BLaER1 (cell line): ENCODE measurements around the gene POTEF.
"Not testable (repeated sequence)": the region's sequence is repeated elsewhere in the genome, so short reads cannot be mapped to it uniquely, and the experiment has no call there.

Experiments
- H3K27ac ChIP-seq: shearing (Covaris generic); formaldehyde crosslinking; 2 replicates; pipeline ENCODE4 v1.8.1; 2022
- H3K27me3 ChIP-seq: shearing (Covaris generic); formaldehyde crosslinking; 2 replicates; pipeline ENCODE4 v1.8.1; 2022
- H3K36me3 ChIP-seq: shearing (Covaris generic); formaldehyde crosslinking; 2 replicates; pipeline ENCODE4 v1.8.1; 2022
- H3K4me1 ChIP-seq: shearing (Covaris generic); formaldehyde crosslinking; 2 replicates; pipeline ENCODE4 v1.8.1; 2022
- H3K4me2 ChIP-seq: shearing (Covaris generic); formaldehyde crosslinking; 2 replicates; pipeline ENCODE4 v1.8.1; 2022
- H3K4me3 ChIP-seq: shearing (Covaris generic); formaldehyde crosslinking; 2 replicates; pipeline ENCODE4 v1.8.1; 2022
- H3K9ac ChIP-seq: shearing (Covaris generic); formaldehyde crosslinking; 2 replicates; pipeline ENCODE4 v1.8.1; 2022
- H3K9me3 ChIP-seq: shearing (Covaris generic); formaldehyde crosslinking; 2 replicates; pipeline ENCODE4 v1.8.1; 2022
- H4K20me1 ChIP-seq: shearing (Covaris generic); formaldehyde crosslinking; 2 replicates; pipeline ENCODE4 v1.8.1; 2022
- Cebpa-rat ChIP-seq: shearing (Covaris generic); IDR thresholded peaks from 2 replicates; pipeline ENCODE4 v1.8.1; 2022

Gene POTEF

DNA sequence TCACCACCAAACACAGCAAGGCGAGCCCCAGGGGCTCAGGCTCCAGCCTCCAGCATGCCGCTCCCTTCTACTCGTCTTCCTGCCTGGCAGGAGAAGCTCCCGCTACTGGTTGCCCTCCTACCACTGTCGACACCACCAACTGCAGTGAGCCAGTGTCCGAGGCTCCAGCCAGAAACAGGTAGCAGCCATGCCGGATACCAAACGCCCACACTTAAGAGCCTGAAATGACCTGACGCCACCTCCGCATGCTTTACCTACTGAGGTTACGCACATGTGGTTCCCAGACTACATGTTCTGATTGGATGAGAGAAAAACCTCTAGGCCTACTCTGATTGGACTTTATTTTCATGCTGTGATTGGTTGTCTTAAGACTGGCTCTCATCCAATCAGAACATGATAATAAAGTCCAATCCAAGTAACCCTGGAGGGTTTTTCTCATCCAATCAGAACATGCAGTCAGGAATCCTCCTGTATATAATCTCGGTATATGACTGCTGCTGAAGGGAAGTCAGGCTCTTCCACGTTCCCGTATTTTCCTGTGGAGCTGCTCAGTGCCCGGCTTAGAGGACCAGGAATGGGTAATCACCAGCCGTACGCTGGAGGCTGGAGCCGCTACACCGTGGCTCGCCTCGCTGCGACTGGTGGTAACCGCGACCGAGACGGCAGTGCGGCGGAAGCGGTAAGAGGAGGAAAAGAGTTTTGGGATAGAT is at the start of gene POTEF:
POTEF (minus strand) TSS at position 103 of the 710 bp plus-strand sequence. CDS start 8,707 bp downstream, outside the sequence.
- not testable (repeated sequence) for H3K27me3 ChIP-seq, H3K4me1 ChIP-seq, H3K4me2 ChIP-seq, H3K27ac ChIP-seq, H3K9ac ChIP-seq, H3K36me3 ChIP-seq, H3K4me3 ChIP-seq, H4K20me1 ChIP-seq, H3K9me3 ChIP-seq

- H3K4me2 ChIP-seq, H3K9ac ChIP-seq, H3K9me3 ChIP-seq, H3K27ac ChIP-seq, H3K4me3 ChIP-seq, H3K4me1 ChIP-seq, H3K27me3 ChIP-seq: not testable (repeated sequence)
- Histone ChIP-seq H3K36me3 (peaks cover 92% of the 10 kb centered on the region), H4K20me1 (peaks cover 84% of the 10 kb centered on the region)
These were observed 45.8 kb upstream of the POTEF start for GRCh38 chr2:130174866-130175265.

DNA sequence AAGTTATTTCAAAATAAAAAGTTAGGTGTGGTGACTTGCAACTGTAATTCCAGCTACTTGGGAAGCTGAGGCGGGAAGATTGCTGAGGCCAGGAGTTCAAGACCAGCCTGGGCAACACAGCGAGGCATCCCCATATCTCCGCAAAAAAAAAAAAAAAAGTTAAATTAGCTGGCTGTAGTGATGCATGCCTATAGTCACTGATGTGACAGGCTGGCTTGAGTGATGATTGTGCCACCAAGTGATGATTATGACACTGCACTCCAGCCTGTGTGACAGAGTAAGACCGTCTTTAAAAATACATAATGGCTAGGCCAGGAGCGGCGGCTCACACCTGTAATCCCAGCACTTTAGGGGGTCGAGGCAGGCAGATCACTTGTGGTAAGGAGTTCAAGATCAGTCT is 40.9 kb upstream of the POTEF start:
- Histone ChIP-seq H3K27me3 (no peaks in the 10 kb centered on the region), H3K4me2 (no peak overlapping the region), H3K9me3 (no peaks in the 10 kb centered on the region), H4K20me1 (peaks cover 58% of the 10 kb centered on the region), H3K27ac (no peak overlapping the region), H3K4me3 (no peak overlapping the region), H3K4me1 (no peaks in the 10 kb centered on the region), H3K36me3 (peaks cover 100% of the 10 kb centered on the region), H3K9ac (no peak overlapping the region)
- TF ChIP-seq Cebpa-rat, result no peak

DNA sequence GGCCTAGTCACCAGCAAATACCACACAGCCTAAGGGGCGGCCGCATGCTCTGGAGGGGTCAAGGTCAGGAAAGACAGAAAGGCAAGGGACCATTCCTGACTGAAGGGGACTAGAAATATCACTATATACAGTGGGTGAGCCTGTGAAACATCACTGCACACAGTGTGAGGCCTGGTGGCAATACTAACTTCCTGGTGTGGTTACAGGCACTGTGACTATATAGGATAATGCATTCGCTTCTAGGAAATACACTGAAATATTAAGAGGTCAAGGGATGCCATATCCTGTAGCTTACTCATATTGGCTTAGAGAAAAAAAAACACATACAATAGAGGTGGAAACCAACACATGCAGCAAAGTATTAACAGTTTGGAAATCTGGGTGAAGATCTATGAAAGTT is 40.1 kb upstream of the POTEF start:
- H4K20me1 ChIP-seq, result peaks cover 52% of the 10 kb centered on the region

GRCh38 chr2:130166611-130167010 is 37.6 kb upstream of the POTEF start:
- H3K9me3 ChIP-seq, H3K4me2 ChIP-seq, H3K4me3 ChIP-seq, H3K27ac ChIP-seq, H3K27me3 ChIP-seq, H3K4me1 ChIP-seq, H3K9ac ChIP-seq: not testable (repeated sequence)
- H4K20me1 ChIP-seq, result peaks cover 51% of the 10 kb centered on the region
- H3K36me3 ChIP-seq, result peaks cover 96% of the 10 kb centered on the region

More for the DNA sequence above, 40.1 kb upstream of the POTEF start:
- H3K9me3 ChIP-seq, H3K4me2 ChIP-seq, H3K27ac ChIP-seq, H3K9ac ChIP-seq, H3K4me1 ChIP-seq, H3K4me3 ChIP-seq, H3K27me3 ChIP-seq: not testable (repeated sequence)
- H3K36me3 ChIP-seq, result peaks cover 100% of the 10 kb centered on the region

- no peak for TF ChIP-seq Cebpa-rat
- H3K9ac ChIP-seq, result no peak overlapping the region
- H3K27ac ChIP-seq, result no peak overlapping the region
- H3K4me2 ChIP-seq, result no peak overlapping the region
- no peaks in the 10 kb centered on the region for H3K27me3 ChIP-seq
- peaks cover 51% of the 10 kb centered on the region for H4K20me1 ChIP-seq
- peaks cover 90% of the 10 kb centered on the region for H3K36me3 ChIP-seq
- H3K4me1 ChIP-seq, result peaks cover 8% of the 10 kb centered on the region
- no peaks in the 10 kb centered on the region for H3K9me3 ChIP-seq
- H3K4me3 ChIP-seq, result no peak overlapping the region
These were observed 36.4 kb upstream of the POTEF start for GRCh38 chr2:130165293-130166016.

DNA sequence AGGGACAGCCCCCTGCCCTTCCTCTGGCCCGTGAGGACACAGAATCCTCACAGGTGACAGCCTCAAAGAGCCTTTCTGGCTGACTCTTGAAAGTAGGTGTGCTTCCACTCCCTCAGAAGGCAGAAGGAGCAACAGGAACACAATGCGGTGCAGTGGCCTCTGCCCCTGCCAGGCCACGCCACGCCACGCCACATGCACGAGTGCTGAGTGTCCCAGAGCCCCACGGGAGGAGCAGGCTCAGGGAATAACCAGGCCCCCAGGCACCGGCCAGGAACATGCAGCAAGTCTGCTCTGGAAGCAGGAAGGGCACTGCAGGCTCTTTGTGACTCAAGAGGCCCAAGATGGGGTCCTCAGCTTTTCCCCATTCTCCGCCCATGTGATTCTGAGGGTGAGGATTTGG is 33.9 kb upstream of the POTEF start:
- H3K9ac ChIP-seq, result no peak overlapping the region
- peaks cover 68% of the 10 kb centered on the region for H4K20me1 ChIP-seq
- peaks cover 83% of the 10 kb centered on the region for H3K36me3 ChIP-seq
- H3K9me3 ChIP-seq, result no peaks in the 10 kb centered on the region
- H3K27me3 ChIP-seq, result no peaks in the 10 kb centered on the region
- no peak for TF ChIP-seq Cebpa-rat
- peaks cover 33% of the 10 kb centered on the region for H3K4me1 ChIP-seq
- no peak overlapping the region for H3K4me3 ChIP-seq
- no peak overlapping the region for H3K4me2 ChIP-seq
- no peak overlapping the region for H3K27ac ChIP-seq

DNA sequence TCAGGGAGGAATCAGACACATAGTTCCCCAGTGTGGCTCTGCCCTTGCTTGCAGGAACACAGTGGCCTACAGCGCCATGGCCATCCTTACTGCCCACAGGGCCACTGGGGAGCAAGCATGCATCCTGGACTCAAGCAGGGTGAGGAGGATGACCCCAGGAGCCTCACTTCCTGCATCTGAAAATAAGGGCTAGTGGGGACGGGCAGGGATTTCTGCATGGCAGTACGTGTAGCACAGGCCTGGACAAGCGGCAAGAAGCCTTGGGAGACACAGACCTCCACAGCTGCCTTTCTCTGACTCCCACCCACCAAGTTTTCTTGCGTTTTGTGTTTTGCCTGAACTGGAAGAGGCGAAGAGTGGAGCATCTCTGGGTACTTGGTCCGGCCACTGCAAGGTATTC is 33.5 kb upstream of the POTEF start:
- H3K27me3 ChIP-seq, H3K9me3 ChIP-seq: not testable (repeated sequence)
- H3K36me3 ChIP-seq, result peaks cover 78% of the 10 kb centered on the region

DNA sequence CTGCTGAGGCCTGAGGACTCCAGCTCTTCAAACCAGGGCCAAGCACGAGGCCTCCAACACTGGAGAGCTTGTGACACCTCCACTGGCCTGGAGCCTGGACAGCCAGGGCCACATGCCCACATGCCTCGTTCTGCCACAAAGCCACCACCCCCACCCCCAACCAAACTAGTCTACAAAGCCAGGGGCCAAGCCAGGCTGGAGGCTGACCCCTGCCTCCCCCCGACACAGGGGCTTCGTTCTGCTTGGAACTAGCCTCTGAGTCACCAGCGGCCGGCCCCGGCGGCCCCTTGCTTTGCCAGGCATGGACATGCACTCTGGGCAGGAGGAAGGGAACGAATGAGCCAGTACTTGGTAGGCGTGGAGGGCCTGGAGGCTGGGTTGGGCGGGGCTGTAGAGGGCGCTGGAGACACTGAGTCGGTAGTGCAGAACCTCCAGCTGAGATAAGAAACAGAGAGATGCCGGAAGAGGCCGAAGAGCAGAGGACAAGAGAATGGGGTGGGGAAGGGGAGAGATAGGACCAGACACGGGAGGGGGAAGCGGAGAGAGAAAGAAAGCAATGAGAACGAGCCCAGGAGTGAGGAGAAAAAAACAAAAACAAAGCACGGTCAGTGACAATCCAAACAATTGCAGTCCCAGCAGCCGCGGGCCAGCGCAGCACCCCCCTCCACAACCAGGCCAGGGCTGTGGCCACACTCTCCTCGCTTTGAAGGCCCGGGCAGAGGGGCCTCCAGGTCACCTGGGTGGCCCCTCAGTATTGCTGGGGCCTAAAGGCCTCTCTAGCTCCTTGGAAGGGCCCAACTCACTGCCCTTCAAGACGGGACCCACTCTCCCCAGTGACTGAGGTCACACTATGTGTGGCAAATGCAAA is 32.0 kb upstream of the POTEF start:
- H3K27me3 ChIP-seq, H3K9ac ChIP-seq, H3K4me3 ChIP-seq, H3K27ac ChIP-seq, H3K9me3 ChIP-seq: not testable (repeated sequence)
- peaks cover 74% of the 10 kb centered on the region for H4K20me1 ChIP-seq
- peaks cover 52% of the 10 kb centered on the region for H3K4me1 ChIP-seq
- H3K36me3 ChIP-seq, result peaks cover 64% of the 10 kb centered on the region
- peak overlapping the region; percentile 26; the same call in 1 of the 2 replicates for H3K4me2 ChIP-seq

More for the DNA sequence above, 33.5 kb upstream of the POTEF start:
- not testable (repeated sequence) for H3K4me3 ChIP-seq, H3K27ac ChIP-seq, H3K4me2 ChIP-seq, H3K9ac ChIP-seq
- Histone ChIP-seq H4K20me1 (peaks cover 68% of the 10 kb centered on the region), H3K4me1 (peaks cover 38% of the 10 kb centered on the region)

DNA sequence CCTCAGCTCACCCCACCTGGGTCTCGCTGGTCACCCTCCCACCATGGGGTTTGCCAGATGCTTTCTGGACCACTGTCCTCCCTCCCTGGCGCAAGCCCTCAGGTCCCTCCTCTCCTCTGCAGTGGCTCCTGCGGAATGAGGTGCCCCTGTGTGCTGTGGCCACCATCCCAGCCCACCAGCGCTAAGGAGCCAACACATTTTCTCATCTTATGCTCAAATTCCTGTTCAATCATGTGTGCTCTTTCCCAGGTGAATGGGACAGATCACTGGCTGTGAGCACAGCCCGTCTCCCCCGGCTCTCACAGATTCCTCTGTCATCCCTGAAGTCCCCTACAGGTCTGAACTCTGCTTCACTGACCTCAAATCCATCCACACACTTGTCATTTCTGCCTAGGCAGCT is 31.1 kb upstream of the POTEF start:
- peaks cover 63% of the 10 kb centered on the region for H3K36me3 ChIP-seq
- no peak overlapping the region for H3K9ac ChIP-seq
- peaks cover 77% of the 10 kb centered on the region for H4K20me1 ChIP-seq
- H3K4me3 ChIP-seq, result no peak overlapping the region
- H3K9me3 ChIP-seq, result no peaks in the 10 kb centered on the region
- H3K27ac ChIP-seq, result no peak overlapping the region
- peak overlapping the region; percentile 86; the same call in 1 of the 2 replicates for H3K4me2 ChIP-seq
- H3K27me3 ChIP-seq, result no peaks in the 10 kb centered on the region
- no peak for TF ChIP-seq Cebpa-rat
- H3K4me1 ChIP-seq, result peaks cover 56% of the 10 kb centered on the region

DNA sequence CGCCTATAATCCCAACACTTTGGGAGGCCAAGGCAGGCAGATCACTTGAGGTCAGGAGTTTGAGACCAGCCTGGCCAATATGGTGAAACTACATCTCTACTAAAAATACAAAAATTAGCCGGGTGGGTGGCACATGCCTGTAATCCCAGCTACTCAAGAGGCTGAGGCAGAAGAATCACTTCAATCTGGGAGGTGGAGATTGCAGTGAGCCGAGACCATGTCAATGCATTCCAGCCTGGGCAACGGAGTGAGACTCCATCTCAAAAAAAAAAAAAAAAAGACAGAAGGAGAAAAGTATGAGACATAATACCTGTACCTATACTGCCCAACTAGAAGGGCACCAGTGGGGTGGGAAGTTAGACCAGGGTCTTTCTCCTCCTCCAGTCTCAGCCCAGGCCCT is 30.4 kb upstream of the POTEF start:
- Histone ChIP-seq H3K4me2 (peak overlapping the region; percentile 86), H4K20me1 (peaks cover 81% of the 10 kb centered on the region), H3K4me1 (peaks cover 56% of the 10 kb centered on the region), H3K36me3 (peaks cover 63% of the 10 kb centered on the region)
- not testable (repeated sequence) for H3K9ac ChIP-seq, H3K27ac ChIP-seq, H3K4me3 ChIP-seq, H3K9me3 ChIP-seq, H3K27me3 ChIP-seq
